ENCODE results near the gene TAOK3.
A peak's percentile ranks its signal among the peaks of the same experiment; 100 is the strongest.

Gene TAOK3

GRCh38 chr12:118206107-118206412, 166.6 kb downstream of the TAOK3 start:
- peak; percentile 19 to 35 (median 23) for DNase-seq

DNA sequence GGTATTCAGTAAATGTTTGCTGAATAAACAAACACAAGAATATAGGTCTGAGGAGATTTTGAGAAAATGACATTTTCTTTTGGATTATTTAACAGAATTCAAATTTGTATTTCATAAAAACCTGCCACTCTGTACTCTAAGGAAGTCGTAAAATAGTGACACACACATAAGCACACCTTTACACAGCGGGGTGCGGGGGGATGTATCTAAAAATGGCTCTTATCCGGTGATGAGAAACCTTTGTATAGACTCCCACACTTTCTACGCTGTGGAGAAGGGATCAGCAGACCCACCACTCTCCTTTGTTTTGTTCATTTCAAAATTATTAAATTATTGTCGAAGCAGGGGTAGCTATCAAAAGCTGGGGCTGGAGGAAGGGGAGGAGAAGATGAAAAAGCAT, 178.7 kb downstream of the TAOK3 start:
- DNase-seq, result no peak

DNA sequence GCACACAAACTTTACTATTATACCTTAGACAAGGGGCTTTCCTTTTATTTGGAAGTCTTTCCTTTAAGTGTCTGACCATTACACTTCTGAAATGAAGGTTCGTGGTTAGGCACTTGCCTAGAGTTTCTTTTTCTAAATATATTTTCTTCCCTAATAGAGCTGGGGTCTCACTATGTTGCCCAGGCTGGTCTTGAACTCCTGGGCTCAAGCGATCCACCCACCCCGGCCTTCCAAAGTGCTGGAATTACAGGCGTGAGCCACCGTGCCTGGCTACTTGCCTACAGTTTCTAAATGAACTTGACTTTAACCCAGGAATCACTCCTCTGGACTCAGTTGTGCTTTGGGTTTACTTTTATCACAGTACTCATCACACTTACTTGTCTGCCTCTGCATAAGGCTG, 179.2 kb downstream of the TAOK3 start:
- DNase-seq, result no peak

DNA sequence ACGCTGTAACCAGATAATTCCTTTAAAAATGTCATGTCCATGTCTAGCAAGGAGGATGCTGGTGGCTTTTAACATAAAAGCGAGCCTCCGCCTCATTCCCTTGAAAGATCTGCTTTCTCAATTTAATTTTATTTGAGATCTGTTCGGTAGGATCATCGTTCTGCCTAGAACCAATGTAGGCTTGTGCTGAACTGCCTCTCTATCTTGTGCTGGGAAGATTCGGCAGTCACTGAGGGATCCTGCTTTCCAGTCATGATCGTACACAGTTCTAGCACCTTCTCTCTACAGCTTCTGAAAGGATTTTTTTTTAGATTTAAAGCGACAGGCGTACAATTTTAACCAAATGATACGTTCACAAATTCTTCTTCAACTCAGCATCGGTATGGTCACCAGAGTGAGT, 182.4 kb downstream of the TAOK3 start:
- no peak for DNase-seq

- no peak for DNase-seq
Observed at GRCh38 chr12:118189741-118190191, 182.9 kb downstream of the TAOK3 start.

DNA sequence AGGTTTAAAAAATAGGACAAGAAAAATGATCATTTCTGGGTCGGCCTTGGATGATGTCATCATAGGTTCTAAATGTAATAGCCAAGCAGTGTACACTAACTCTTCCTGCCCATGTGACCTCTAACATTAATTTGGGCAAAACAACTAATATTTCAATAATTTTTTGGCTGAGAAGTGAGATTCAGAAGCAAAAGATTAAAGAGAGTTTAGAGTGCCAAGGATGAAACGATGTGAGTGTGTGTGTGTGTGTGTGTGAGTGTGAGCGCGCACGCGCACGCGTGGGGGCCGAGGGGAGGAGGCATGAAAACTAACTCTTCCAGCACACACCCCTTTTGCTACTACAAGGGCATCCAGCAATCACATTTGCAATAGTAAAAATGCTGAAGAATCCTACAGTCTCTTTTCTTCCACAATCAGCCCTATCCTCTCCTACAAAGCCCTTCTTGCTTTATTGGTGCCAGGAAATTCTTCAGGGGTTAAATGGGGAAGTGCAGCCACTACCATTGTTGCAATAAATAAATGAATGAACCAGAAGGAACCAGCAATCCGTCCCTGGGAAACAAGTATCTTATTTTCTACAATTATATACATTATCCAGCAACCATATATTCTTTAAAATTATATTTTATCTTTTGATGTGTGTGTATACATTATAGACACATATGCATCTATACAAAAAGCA, 183.9 kb downstream of the TAOK3 start:
- peak in 2 of 4 experiments; percentile 15 to 28 for DNase-seq

DNA sequence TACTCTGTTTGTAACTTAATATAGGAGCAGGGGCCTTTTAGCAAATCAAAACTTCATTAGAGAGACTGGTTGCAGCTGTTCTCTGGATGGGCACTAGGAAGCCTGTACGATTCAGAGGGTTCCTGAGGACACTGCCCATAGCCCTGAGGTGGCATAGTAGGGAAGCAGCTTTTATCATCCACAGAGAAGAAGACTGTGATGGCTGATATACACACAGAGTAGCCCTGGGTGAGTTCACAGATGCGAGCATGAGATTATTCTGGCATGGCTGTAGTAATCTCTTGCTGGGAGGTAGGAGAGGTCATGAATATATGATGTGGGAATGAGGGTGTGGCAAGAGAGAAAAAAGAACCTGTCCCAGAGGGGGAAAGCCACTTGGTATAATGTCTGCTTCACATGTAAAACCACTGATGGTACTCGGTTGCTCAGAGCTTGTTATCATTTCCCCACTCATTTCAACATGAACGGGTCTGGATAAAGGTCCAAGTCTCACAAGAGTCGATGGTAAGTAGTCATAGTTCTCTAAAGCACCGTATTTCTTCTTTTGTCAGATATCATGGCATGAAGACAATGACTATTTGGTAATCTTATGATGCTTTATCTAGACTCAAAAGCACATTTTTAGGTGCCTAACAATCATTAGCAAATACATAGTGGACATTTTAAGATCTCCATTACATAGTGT, 184.8 kb downstream of the TAOK3 start:
- no peak for DNase-seq

DNA sequence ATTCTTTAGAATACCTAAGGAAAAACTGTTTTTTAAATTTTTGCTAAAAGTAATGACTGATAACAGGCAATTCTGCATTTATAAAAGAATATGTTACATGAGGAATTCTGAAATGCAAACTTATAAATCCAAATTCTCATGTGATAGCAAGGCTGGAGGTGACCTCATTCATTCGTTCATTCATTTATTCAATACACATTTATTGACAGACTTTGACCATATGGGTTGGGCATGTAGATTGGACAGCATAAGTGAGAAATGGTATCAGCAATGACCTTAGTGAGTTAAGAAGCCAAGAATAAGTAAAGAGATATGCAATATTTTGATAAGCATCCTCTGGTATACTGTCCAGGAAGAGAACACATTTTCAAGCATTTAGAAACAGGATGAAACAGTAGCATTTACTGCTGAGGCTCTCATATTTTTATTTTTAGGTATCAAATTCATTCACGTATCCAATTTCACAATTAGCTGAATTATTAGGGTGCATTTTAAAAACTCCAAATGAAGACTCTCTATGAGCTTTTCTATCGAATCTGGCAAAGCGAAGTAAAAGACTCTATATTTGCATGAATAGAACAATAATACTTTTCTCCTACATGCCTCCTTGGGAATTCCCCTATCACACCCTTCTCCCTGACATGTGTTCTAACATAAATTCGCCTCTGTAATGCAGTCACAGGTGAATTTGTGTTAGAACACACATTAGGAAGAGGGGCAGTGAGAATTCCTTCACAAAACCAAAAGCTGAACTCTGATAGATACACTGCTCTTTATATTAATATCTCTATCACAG, 186.9 kb downstream of the TAOK3 start:
- no peak for DNase-seq

GRCh38 chr12:118183711-118184110, 189.0 kb downstream of the TAOK3 start:
- DNase-seq, result peak in 2 of 4 experiments; percentile 34 to 42

DNA sequence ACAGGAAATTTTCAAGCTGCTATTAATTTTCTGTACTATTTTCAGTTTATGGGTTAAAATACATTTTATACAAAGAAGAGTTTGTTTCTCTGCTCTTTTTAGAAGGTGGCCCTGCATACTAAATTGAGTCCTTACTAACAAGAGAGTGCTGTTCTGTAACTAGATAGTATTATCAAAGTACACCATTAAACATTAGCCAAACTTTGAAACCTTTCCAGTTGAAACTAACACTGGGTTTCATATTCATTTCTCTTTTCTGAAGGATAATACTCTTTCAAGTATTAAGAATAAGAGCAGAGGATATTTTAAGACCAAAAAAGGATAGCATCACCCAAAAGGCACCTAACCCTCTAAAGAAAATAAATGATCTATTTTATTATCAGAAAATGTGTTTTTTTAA, 189.6 kb downstream of the TAOK3 start:
- no peak for DNase-seq

GRCh38 chr12:118175823-118176447, 196.8 kb downstream of the TAOK3 start:
- peak; percentile 78 to 91 (median 88) for DNase-seq

- DNase-seq, result no peak
Observed at GRCh38 chr12:118166946-118167345, 205.8 kb downstream of the TAOK3 start.

- DNase-seq, result peak in 1 of 4 experiments; percentile 14
Observed at GRCh38 chr12:118164798-118165486, 207.8 kb downstream of the TAOK3 start.

- DNase-seq, result no peak
Observed at GRCh38 chr12:118160536-118160935, 212.2 kb downstream of the TAOK3 start.

GRCh38 chr12:118151755-118152154, 221.0 kb downstream of the TAOK3 start:
- no peak for DNase-seq

- DNase-seq, result no peak
Observed at GRCh38 chr12:118150625-118151024, 222.1 kb downstream of the TAOK3 start.

GRCh38 chr12:118148287-118148686, 224.4 kb downstream of the TAOK3 start:
- no peak for DNase-seq

- no peak for DNase-seq
Observed at GRCh38 chr12:118145798-118146156, 226.9 kb downstream of the TAOK3 start.

DNA sequence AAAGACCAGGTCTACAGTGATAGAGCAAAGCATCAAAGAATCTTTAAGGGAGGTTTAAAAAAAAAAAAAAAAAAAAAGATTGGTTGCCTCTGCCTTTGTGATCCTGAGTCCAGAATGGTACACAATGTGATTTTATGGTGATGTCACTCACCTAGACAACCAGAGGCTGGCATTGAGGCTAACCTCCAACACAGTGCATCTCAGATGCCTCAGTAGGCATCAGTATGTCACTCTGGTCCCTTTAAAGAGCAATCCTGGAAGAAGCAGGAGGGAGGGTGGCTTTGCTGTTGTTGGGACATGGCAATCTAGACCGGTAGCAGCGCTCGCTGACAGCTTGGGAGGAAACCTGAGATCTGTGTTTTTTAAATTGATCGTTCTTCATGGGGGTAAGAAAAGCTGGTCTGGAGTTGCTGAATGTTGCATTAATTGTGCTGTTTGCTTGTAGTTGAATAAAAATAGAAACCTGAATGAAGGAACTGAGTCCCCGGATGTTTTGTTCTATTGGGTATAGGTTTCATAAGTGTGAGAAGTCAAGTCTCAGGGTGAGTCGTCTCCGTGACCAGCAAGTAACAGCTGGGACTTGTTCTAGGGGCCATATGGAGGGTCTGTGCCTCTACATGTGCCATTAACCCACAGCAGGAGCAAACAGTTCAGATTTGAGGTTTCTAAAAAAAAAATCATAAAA, 227.5 kb downstream of the TAOK3 start:
- DNase-seq, result no peak

DNA sequence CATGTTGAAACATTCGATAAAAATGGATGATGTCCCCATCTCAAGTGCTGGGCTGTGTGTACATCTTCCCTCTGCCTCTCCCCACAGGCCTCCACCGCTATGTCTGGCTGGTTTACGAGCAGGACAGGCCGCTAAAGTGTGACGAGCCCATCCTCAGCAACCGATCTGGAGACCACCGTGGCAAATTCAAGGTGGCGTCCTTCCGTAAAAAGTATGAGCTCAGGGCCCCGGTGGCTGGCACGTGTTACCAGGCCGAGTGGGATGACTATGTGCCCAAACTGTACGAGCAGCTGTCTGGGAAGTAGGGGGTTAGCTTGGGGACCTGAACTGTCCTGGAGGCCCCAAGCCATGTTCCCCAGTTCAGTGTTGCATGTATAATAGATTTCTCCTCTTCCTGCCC, 228.2 kb downstream of the TAOK3 start:
- no peak for DNase-seq

DNA sequence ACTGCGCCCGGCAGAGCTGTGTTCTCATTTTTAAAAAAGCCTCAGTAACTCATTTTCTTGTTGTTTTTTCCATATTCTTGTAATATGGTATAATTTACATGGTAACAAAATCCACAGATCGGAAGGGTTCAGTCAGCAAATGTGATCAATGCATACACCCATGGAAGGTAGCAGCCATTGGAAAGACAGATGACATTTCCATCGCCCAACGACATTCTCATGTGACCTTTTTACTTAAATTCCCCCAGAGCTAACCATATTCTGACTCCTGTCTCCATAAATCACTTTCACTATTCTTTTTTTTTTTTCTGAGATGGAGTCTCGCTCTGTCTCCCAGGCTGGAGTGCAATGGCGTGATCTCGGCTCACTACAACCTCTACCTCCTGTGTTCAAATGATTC, 231.9 kb downstream of the TAOK3 start:
- DNase-seq, result no peak

DNA sequence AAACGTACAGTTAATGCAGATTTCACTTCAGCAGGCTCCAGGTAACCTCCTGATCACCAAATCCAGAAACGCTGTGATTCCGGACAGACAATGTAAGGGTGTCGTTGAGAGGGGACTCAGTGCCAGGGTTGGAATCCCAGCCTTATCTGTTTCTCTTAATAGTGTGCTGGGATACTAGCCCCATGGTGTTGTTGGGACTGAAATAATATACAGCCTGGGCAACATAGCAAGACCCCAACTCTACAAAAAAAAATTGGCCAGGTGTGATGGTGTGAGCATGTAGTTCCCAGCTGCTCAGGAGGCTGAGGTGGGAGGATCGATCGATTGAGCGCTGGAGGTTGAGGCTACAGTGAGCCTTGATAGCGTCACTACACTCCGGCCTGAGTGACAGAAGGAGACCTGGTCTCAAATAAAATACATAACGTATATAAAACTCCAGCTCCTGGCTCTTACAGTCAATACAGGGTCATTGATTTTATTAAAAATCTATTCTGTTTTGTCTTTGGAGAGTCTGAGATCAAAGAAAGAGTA, 235.5 kb downstream of the TAOK3 start:
- no peak for DNase-seq

Measured in suppressor macrophage (primary cell).